BLaER1 (cell line): ENCODE results near the gene PRAMEF1.

Source experiments
- H3K27ac ChIP-seq: shearing (Covaris generic); formaldehyde crosslinking; 2 replicates; pipeline ENCODE4 v1.8.1; 2022
- H3K27me3 ChIP-seq: shearing (Covaris generic); formaldehyde crosslinking; 2 replicates; pipeline ENCODE4 v1.8.1; 2022
- H3K36me3 ChIP-seq: shearing (Covaris generic); formaldehyde crosslinking; 2 replicates; pipeline ENCODE4 v1.8.1; 2022
- H3K4me1 ChIP-seq: shearing (Covaris generic); formaldehyde crosslinking; 2 replicates; pipeline ENCODE4 v1.8.1; 2022
- H3K4me2 ChIP-seq: shearing (Covaris generic); formaldehyde crosslinking; 2 replicates; pipeline ENCODE4 v1.8.1; 2022
- H3K4me3 ChIP-seq: shearing (Covaris generic); formaldehyde crosslinking; 2 replicates; pipeline ENCODE4 v1.8.1; 2022
- H3K9ac ChIP-seq: shearing (Covaris generic); formaldehyde crosslinking; 2 replicates; pipeline ENCODE4 v1.8.1; 2022
- H3K9me3 ChIP-seq: shearing (Covaris generic); formaldehyde crosslinking; 2 replicates; pipeline ENCODE4 v1.8.1; 2022
- H4K20me1 ChIP-seq: shearing (Covaris generic); formaldehyde crosslinking; 2 replicates; pipeline ENCODE4 v1.8.1; 2022
- Cebpa-rat ChIP-seq: shearing (Covaris generic); IDR thresholded peaks from 2 replicates; pipeline ENCODE4 v1.8.1; 2022

PRAMEF1 gene

GRCh38 chr1:12761781-12762180, 29.4 kb upstream of the PRAMEF1 start:
- no peaks in the 10 kb centered on the region for H4K20me1 ChIP-seq
- no peaks in the 10 kb centered on the region for H3K27me3 ChIP-seq
- no peak overlapping the region for H3K27ac ChIP-seq
- no peak overlapping the region for H3K4me3 ChIP-seq
- H3K9ac ChIP-seq, result no peak overlapping the region
- H3K4me1 ChIP-seq, result no peaks in the 10 kb centered on the region
- no peak for TF ChIP-seq Cebpa-rat
- H3K9me3 ChIP-seq, result no peaks in the 10 kb centered on the region
- no peaks in the 10 kb centered on the region for H3K36me3 ChIP-seq
- H3K4me2 ChIP-seq, result no peak overlapping the region

- no peaks in the 10 kb centered on the region for H4K20me1 ChIP-seq
- TF ChIP-seq Cebpa-rat, result no peak
- no peak overlapping the region for H3K27ac ChIP-seq
Observed at GRCh38 chr1:12762766-12763165, 28.4 kb upstream of the PRAMEF1 start.

GRCh38 chr1:12763479-12763878, 27.7 kb upstream of the PRAMEF1 start:
- H3K27me3 ChIP-seq, result no peaks in the 10 kb centered on the region
- TF ChIP-seq Cebpa-rat, result no peak
- no peaks in the 10 kb centered on the region for H4K20me1 ChIP-seq
- no peaks in the 10 kb centered on the region for H3K4me1 ChIP-seq
- no peak overlapping the region for H3K9ac ChIP-seq
- no peak overlapping the region for H3K4me3 ChIP-seq
- no peak overlapping the region for H3K27ac ChIP-seq
- no peak overlapping the region for H3K4me2 ChIP-seq
- no peaks in the 10 kb centered on the region for H3K9me3 ChIP-seq
- H3K36me3 ChIP-seq, result no peaks in the 10 kb centered on the region

More at GRCh38 chr1:12762766-12763165, 28.4 kb upstream of the PRAMEF1 start:
- Histone ChIP-seq H3K9ac (no peak overlapping the region), H3K4me2 (no peak overlapping the region), H3K9me3 (no peaks in the 10 kb centered on the region), H3K36me3 (no peaks in the 10 kb centered on the region), H3K4me1 (no peaks in the 10 kb centered on the region), H3K4me3 (no peak overlapping the region), H3K27me3 (no peaks in the 10 kb centered on the region)

- Histone ChIP-seq H3K4me3 (no peak overlapping the region), H3K9me3 (no peaks in the 10 kb centered on the region), H3K4me2 (no peak overlapping the region), H3K27ac (no peak overlapping the region), H3K27me3 (no peaks in the 10 kb centered on the region), H4K20me1 (no peaks in the 10 kb centered on the region), H3K9ac (no peak overlapping the region), H3K36me3 (no peaks in the 10 kb centered on the region), H3K4me1 (no peaks in the 10 kb centered on the region)
- TF ChIP-seq Cebpa-rat, result no peak
Observed at GRCh38 chr1:12764016-12764415, 27.2 kb upstream of the PRAMEF1 start.

GRCh38 chr1:12769031-12769430, 22.2 kb upstream of the PRAMEF1 start:
- Histone ChIP-seq H3K36me3 (no peaks in the 10 kb centered on the region), H3K4me1 (no peaks in the 10 kb centered on the region), H3K27me3 (no peaks in the 10 kb centered on the region), H3K4me2 (no peak overlapping the region), H3K9me3 (no peaks in the 10 kb centered on the region), H3K9ac (no peak overlapping the region), H3K4me3 (no peak overlapping the region), H3K27ac (no peak overlapping the region), H4K20me1 (no peaks in the 10 kb centered on the region)
- no peak for TF ChIP-seq Cebpa-rat

- Histone ChIP-seq H3K27ac (no peak overlapping the region), H4K20me1 (no peaks in the 10 kb centered on the region), H3K4me1 (no peaks in the 10 kb centered on the region), H3K9ac (no peak overlapping the region), H3K4me3 (no peak overlapping the region), H3K27me3 (no peaks in the 10 kb centered on the region), H3K9me3 (no peaks in the 10 kb centered on the region), H3K36me3 (no peaks in the 10 kb centered on the region), H3K4me2 (no peak overlapping the region)
- no peak for TF ChIP-seq Cebpa-rat
Observed at GRCh38 chr1:12769976-12770505, 21.2 kb upstream of the PRAMEF1 start.

GRCh38 chr1:12770620-12771019, 20.6 kb upstream of the PRAMEF1 start:
- Histone ChIP-seq H3K9me3 (no peaks in the 10 kb centered on the region), H3K4me3 (no peak overlapping the region), H3K27ac (no peak overlapping the region), H4K20me1 (no peaks in the 10 kb centered on the region), H3K4me1 (no peaks in the 10 kb centered on the region), H3K36me3 (no peaks in the 10 kb centered on the region), H3K9ac (no peak overlapping the region), H3K27me3 (no peaks in the 10 kb centered on the region), H3K4me2 (no peak overlapping the region)
- no peak for TF ChIP-seq Cebpa-rat

GRCh38 chr1:12771186-12771585, 20.0 kb upstream of the PRAMEF1 start:
- Histone ChIP-seq H4K20me1 (no peaks in the 10 kb centered on the region), H3K9me3 (no peaks in the 10 kb centered on the region), H3K4me1 (no peaks in the 10 kb centered on the region), H3K9ac (no peak overlapping the region), H3K36me3 (no peaks in the 10 kb centered on the region), H3K4me3 (no peak overlapping the region), H3K4me2 (no peak overlapping the region), H3K27me3 (no peaks in the 10 kb centered on the region), H3K27ac (no peak overlapping the region)
- no peak for TF ChIP-seq Cebpa-rat

GRCh38 chr1:12772520-12772919, 18.7 kb upstream of the PRAMEF1 start:
- no peaks in the 10 kb centered on the region for H3K27me3 ChIP-seq
- no peak overlapping the region for H3K4me2 ChIP-seq
- H3K36me3 ChIP-seq, result no peaks in the 10 kb centered on the region

GRCh38 chr1:12773438-12773837, 17.8 kb upstream of the PRAMEF1 start, which contains the start of gene PRAMEF12:
TSS of gene PRAMEF12 (plus strand) at chr1:12773738. CDS start at chr1:12774868, 1,130 bp downstream.
- Histone ChIP-seq H3K4me3 (no peak within 1 kb of the TSS), H3K36me3 (no peaks in the 10 kb centered on the region), H3K4me2 (no peak within 1 kb of the TSS), H3K27ac (no peak within 1 kb of the TSS), H3K27me3 (no peaks in the 10 kb centered on the region), H4K20me1 (no peaks in the 10 kb centered on the region), H3K4me1 (no peaks in the 10 kb centered on the region), H3K9ac (no peak within 1 kb of the TSS), H3K9me3 (no peaks in the 10 kb centered on the region)
- TF ChIP-seq Cebpa-rat, result no peak

More at GRCh38 chr1:12772520-12772919, 18.7 kb upstream of the PRAMEF1 start:
- no peaks in the 10 kb centered on the region for H4K20me1 ChIP-seq
- no peak overlapping the region for H3K4me3 ChIP-seq
- no peak overlapping the region for H3K27ac ChIP-seq
- H3K4me1 ChIP-seq, result no peaks in the 10 kb centered on the region
- no peaks in the 10 kb centered on the region for H3K9me3 ChIP-seq
- no peak for TF ChIP-seq Cebpa-rat
- H3K9ac ChIP-seq, result no peak overlapping the region

GRCh38 chr1:12774801-12775345, 16.3 kb upstream of the PRAMEF1 start:
- Histone ChIP-seq H3K4me2 (no peak overlapping the region), H4K20me1 (no peaks in the 10 kb centered on the region), H3K36me3 (no peaks in the 10 kb centered on the region), H3K27me3 (no peaks in the 10 kb centered on the region), H3K27ac (no peak overlapping the region), H3K4me1 (no peaks in the 10 kb centered on the region), H3K9ac (no peak overlapping the region), H3K4me3 (no peak overlapping the region), H3K9me3 (no peaks in the 10 kb centered on the region)
- TF ChIP-seq Cebpa-rat, result no peak
